ENCODE results near the gene ALDH1L1.

DNA sequence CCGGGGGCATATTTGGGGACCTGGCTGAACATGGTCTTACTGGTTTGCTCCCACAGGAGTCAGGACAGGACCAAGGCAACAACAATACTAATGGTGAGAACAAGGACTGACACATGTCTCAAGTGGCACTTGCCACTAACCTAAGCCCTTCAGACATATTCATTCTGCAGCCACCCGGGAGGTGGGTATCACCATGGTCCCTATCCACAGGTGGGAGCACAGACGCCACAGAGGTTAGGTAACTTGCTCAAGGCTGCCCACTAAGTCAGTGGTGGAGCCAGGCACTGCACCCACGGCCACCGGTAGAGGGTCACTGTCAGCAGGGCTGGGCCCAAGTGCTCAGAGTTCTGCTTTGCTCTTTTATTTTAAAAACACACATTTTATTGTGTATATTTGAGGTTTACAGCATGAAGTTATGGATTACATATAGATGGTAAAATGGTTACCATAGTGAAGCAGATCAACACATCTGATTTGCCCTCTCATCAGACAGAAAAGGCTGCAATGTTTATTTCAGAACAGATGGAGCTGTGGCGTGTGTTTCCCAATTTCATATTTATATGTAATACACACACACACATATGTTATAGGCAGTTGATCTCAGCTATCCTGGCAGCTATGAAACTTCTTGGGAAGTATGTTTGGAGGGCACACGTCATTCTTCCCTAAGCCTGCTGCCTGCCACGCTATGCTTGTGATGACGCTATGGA, 66.5 kb downstream of the ALDH1L1 start:
- no peak for TF ChIP-seq POLR2A (IDR thresholded peaks at IDR 0.05)
- TF ChIP-seq CTCF (IDR thresholded peaks at IDR 0.05) = peak in 2 of 7 experiments; percentile 9 to 16

All from body of pancreas (tissue), 4 donors.